ENCODE results near the gene SND1.

DNA sequence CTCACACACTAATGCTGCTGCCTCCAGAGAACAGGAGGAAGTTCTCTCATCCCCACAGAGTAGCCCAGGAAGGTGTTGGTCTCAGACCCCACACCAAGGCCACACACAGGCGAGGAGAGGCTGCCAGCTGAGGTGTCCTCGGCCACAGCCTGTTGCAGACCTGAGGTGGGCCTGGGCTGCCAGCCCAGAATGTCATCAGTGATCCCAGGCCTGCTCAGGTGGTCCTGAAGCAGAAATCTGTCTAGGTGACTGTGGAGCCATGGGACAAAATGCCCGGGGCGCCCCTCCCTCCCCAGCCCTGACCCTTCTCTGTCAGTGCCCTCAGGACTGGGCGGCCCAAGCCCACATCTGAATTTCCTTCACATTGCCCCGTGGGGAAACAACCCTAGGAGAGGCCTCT, 422.7 kb downstream of the SND1 start:
- TF ChIP-seq, protein P1, sequence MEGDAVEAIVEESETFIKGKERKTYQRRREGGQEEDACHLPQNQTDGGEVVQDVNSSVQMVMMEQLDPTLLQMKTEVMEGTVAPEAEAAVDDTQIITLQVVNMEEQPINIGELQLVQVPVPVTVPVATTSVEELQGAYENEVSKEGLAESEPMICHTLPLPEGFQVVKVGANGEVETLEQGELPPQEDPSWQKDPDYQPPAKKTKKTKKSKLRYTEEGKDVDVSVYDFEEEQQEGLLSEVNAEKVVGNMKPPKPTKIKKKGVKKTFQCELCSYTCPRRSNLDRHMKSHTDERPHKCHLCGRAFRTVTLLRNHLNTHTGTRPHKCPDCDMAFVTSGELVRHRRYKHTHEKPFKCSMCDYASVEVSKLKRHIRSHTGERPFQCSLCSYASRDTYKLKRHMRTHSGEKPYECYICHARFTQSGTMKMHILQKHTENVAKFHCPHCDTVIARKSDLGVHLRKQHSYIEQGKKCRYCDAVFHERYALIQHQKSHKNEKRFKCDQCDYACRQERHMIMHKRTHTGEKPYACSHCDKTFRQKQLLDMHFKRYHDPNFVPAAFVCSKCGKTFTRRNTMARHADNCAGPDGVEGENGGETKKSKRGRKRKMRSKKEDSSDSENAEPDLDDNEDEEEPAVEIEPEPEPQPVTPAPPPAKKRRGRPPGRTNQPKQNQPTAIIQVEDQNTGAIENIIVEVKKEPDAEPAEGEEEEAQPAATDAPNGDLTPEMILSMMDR (IDR thresholded peaks at IDR 0.05): no peak
- no peak for TF ChIP-seq POLR2A (IDR thresholded peaks at IDR 0.05)

All from vagina (tissue), 2 donors.